WTC11 (cell line): ENCODE measurements around the gene CFDP1. TPM values are rescaled to one million over a fixed set of nuclear protein-coding genes. Genes with fewer than 3 reads are reported as not detected.
A peak's percentile ranks its signal among the peaks of the same experiment; 100 is the strongest.
"Not testable (repeated sequence)": the region's sequence is repeated elsewhere in the genome, so short reads cannot be mapped to it uniquely, and the experiment has no call there.

Source experiments
- ATAC-seq: fragments of 200-7000 bp; cut with Tn5 transposase; 2 replicates; pipeline ENCODE4 v1.10.0; 2021; ENCODE audit warnings: mild to moderate bottlenecking, moderate library complexity
- CTCF ChIA-PET: fragments of 300-600 bp; sonication (Branson Sonifier 250); formaldehyde crosslinking; loops from one replicate; lab custom pipeline; 2021; ENCODE audit warnings: antibody characterized with exemption; lab: Charles Lee
- POLR2A ChIA-PET: fragments of 350-600 bp; sonication (Branson Sonifier 250); formaldehyde crosslinking; loops from one replicate; lab custom pipeline; 2021; ENCODE audit warnings: antibody characterized with exemption; lab: Charles Lee
- DNase-seq: peaks from one replicate; pipeline ENCODE4 v3.0.0; 2021; ENCODE audit warnings: low spot score
- H3K27ac Mint-ChIP-seq: 2 replicates; pipeline ENCODE4 v1.8.0; 2021; ENCODE audit warnings: mixed read lengths
- H3K27me3 Mint-ChIP-seq: 2 replicates; pipeline ENCODE4 v1.8.0; 2021; ENCODE audit warnings: low read depth, mild to moderate bottlenecking, moderate library complexity, mixed read lengths
- H3K36me3 Mint-ChIP-seq: 2 replicates; pipeline ENCODE4 v1.8.0; 2021; ENCODE audit warnings: mixed read lengths
- H3K4me1 Mint-ChIP-seq: 2 replicates; pipeline ENCODE4 v1.8.0; 2022; ENCODE audit warnings: mixed read lengths
- H3K4me3 Mint-ChIP-seq: 2 replicates; pipeline ENCODE4 v1.8.0; 2021; ENCODE audit warnings: mild to moderate bottlenecking, moderate library complexity, mixed read lengths
- H3K9me3 Mint-ChIP-seq: 2 replicates; pipeline ENCODE4 v1.8.0; 2021; ENCODE audit warnings: mixed read lengths
- AR ChIP-seq: fragments of 250-450 bp; sonication (Bioruptor Pico); IDR thresholded peaks from 2 replicates; pipeline ENCODE4 v1.9.0; 2021; ENCODE audit warnings: mild to moderate bottlenecking
- ATF1 ChIP-seq: sonication (generic); formaldehyde crosslinking; IDR thresholded peaks from 2 replicates; pipeline ENCODE4 v1.8.1; 2023; ENCODE audit warnings: mild to moderate bottlenecking, moderate library complexity, missing genetic modification reagents
- ATF2 ChIP-seq: sonication (generic); formaldehyde crosslinking; IDR thresholded peaks from 2 replicates; pipeline ENCODE4 v1.8.1; 2022; ENCODE audit warnings: low read depth, missing genetic modification reagents, borderline replicate concordance
- CREM ChIP-seq: sonication (generic); formaldehyde crosslinking; IDR thresholded peaks from 2 replicates; pipeline ENCODE4 v1.8.1; 2022; ENCODE audit warnings: mild to moderate bottlenecking, missing genetic modification reagents, moderate library complexity
- E2F1 ChIP-seq: sonication (generic); formaldehyde crosslinking; IDR thresholded peaks from 2 replicates; pipeline ENCODE4 v1.8.0; 2022; ENCODE audit warnings: mild to moderate bottlenecking, missing genetic modification reagents
- E2F4 ChIP-seq: sonication (generic); formaldehyde crosslinking; IDR thresholded peaks from 2 replicates; pipeline ENCODE4 v1.8.1; 2022; ENCODE audit warnings: low read depth, mild to moderate bottlenecking, moderate library complexity, missing genetic modification reagents, borderline replicate concordance
- ERG ChIP-seq: fragments of 250-450 bp; sonication (Bioruptor Pico); IDR thresholded peaks from 2 replicates; pipeline ENCODE4 v1.8.0; 2021; ENCODE audit warnings: mild to moderate bottlenecking
- FOXP1 ChIP-seq: sonication (generic); formaldehyde crosslinking; IDR thresholded peaks from 2 replicates; pipeline ENCODE4 v1.8.0; 2022; ENCODE audit warnings: missing genetic modification reagents, mild to moderate bottlenecking, moderate library complexity, borderline replicate concordance
- IRF1 ChIP-seq: sonication (generic); formaldehyde crosslinking; IDR thresholded peaks from 2 replicates; pipeline ENCODE4 v1.8.0; 2023; ENCODE audit warnings: missing genetic modification reagents
- NFATC4 ChIP-seq: fragments of 250-450 bp; sonication (Bioruptor Pico); IDR thresholded peaks from 2 replicates; pipeline ENCODE4 v1.9.0; 2021; ENCODE audit warnings: mild to moderate bottlenecking
- OVOL2 ChIP-seq: fragments of 250-450 bp; sonication (Bioruptor Pico); IDR thresholded peaks from 2 replicates; pipeline ENCODE4 v1.9.0; 2021; ENCODE audit warnings: mild to moderate bottlenecking, borderline replicate concordance
- PRRX2 ChIP-seq: fragments of 250-450 bp; sonication (Bioruptor Pico); IDR thresholded peaks from 2 replicates; pipeline ENCODE4 v1.8.0; 2021; ENCODE audit warnings: mild to moderate bottlenecking
- TCF7 ChIP-seq: sonication (generic); formaldehyde crosslinking; IDR thresholded peaks from 2 replicates; pipeline ENCODE4 v1.8.0; 2022; ENCODE audit warnings: mild to moderate bottlenecking, low read depth, missing genetic modification reagents, moderate library complexity
- TEAD1 ChIP-seq: sonication (generic); formaldehyde crosslinking; IDR thresholded peaks from 2 replicates; pipeline ENCODE4 v1.8.0; 2022; ENCODE audit warnings: mild to moderate bottlenecking, missing genetic modification reagents
- TEAD4 ChIP-seq: sonication (generic); formaldehyde crosslinking; IDR thresholded peaks from 2 replicates; pipeline ENCODE4 v1.8.0; 2022; ENCODE audit warnings: mild to moderate bottlenecking, missing genetic modification reagents
- USF1 ChIP-seq: sonication (generic); formaldehyde crosslinking; IDR thresholded peaks from 2 replicates; pipeline ENCODE4 v1.8.0; 2022; ENCODE audit warnings: mild to moderate bottlenecking, missing genetic modification reagents
- ZBTB21 ChIP-seq: sonication (generic); formaldehyde crosslinking; IDR thresholded peaks from 2 replicates; pipeline ENCODE4 v1.8.1; 2023; ENCODE audit warnings: mild to moderate bottlenecking, missing genetic modification reagents, borderline replicate concordance
- ZNF121 ChIP-seq: sonication (generic); formaldehyde crosslinking; IDR thresholded peaks from 2 replicates; pipeline ENCODE4 v1.8.0; 2023; ENCODE audit warnings: missing genetic modification reagents
- ZNF219 ChIP-seq: sonication (generic); formaldehyde crosslinking; IDR thresholded peaks from 2 replicates; pipeline ENCODE4 v1.8.0; 2023; ENCODE audit warnings: missing genetic modification reagents, mild to moderate bottlenecking, borderline replicate concordance
- total RNA-seq: library from RNA; stranded (reverse); gene quantifications from 3 replicates; pipeline ENCODE4 v1.2.3, GENCODE V29; 2021

Gene CFDP1
- total RNA-seq, 1 experiment from 2014 or later, result 79.2 TPM

- H3K4me1 Mint-ChIP-seq, result peaks cover 3% of the 10 kb centered on the region; the same call in 1 of the 2 replicates
- CTCF ChIA-PET, result interaction anchor here (0.7 to 1.1 kb wide), 3 partner anchors 40 to 112 kb away, joined by 3 read pairs; no protein-coding TSS in a partner anchor
- peak; percentile 48 for ATAC-seq
Observed at GRCh38 chr16:75273054-75273925, 160.0 kb downstream of the CFDP1 start.

GRCh38 chr16:75272629-75273028 lies 160.7 kb downstream of the CFDP1 start:
- not testable (repeated sequence) for H3K9me3 Mint-ChIP-seq, DNase-seq, H3K27ac Mint-ChIP-seq, H3K4me1 Mint-ChIP-seq, ATAC-seq, H3K4me3 Mint-ChIP-seq, H3K27me3 Mint-ChIP-seq, H3K36me3 Mint-ChIP-seq
- ChIA-PET POLR2A (interaction anchor here (0.7 kb wide), 1 partner anchor 25 kb away, joined by 3 read pairs; no protein-coding TSS in a partner anchor), CTCF (interaction anchor here (0.7 to 1.1 kb wide), 3 partner anchors 39 to 113 kb away, joined by 3 read pairs; no protein-coding TSS in a partner anchor)

More at GRCh38 chr16:75273054-75273925, 160.0 kb downstream of the CFDP1 start:
- Mint-ChIP-seq H3K9me3 (no peaks in the 10 kb centered on the region), H3K4me3 (no peak overlapping the region), H3K36me3 (no peaks in the 10 kb centered on the region), H3K27ac (no peak overlapping the region), H3K27me3 (no peaks in the 10 kb centered on the region)
- POLR2A ChIA-PET, result interaction anchor here (0.7 kb wide), 1 partner anchor 26 kb away, joined by 3 read pairs; no protein-coding TSS in a partner anchor
- TF ChIP-seq ZBTB21 (CRISPR knock-in tag), result no peak
- TF ChIP-seq ATF1, result no peak
- TF ChIP-seq ATF2, result no peak
- TF ChIP-seq PRRX2 (CRISPR knock-in tag), result no peak
- TF ChIP-seq NFATC4 (CRISPR knock-in tag), result no peak
- no peak for TF ChIP-seq ZNF121
- TF ChIP-seq TEAD1 (CRISPR knock-in tag), result no peak
- TF ChIP-seq E2F1, result no peak
- no peak for TF ChIP-seq OVOL2
- no peak for TF ChIP-seq TEAD4 (CRISPR knock-in tag)
- DNase-seq, result no peak

GRCh38 chr16:75272097-75272551 lies 161.2 kb downstream of the CFDP1 start:
- ChIA-PET CTCF (interaction anchor here (0.7 to 2.6 kb wide), 2 partner anchors 38 to 52 kb away, joined by 3 to 12 read pairs; no protein-coding TSS in a partner anchor), POLR2A (no interaction called here)
- H3K4me1 Mint-ChIP-seq, result peaks cover 3% of the 10 kb centered on the region; the same call in 1 of the 2 replicates
- DNase-seq (no peak), ATAC-seq (no peak)
- TF ChIP-seq E2F4, result no peak
- TF ChIP-seq ZNF219 (CRISPR knock-in tag), result no peak
- TF ChIP-seq USF1, result no peak
- TF ChIP-seq CREM (CRISPR knock-in tag), result no peak
- TF ChIP-seq ERG (CRISPR knock-in tag), result no peak
- no peak for TF ChIP-seq AR (CRISPR knock-in tag)
- TF ChIP-seq FOXP1 (CRISPR knock-in tag), result no peak
- TF ChIP-seq TCF7 (CRISPR knock-in tag), result no peak
- no peak for TF ChIP-seq IRF1
- no peak overlapping the region for H3K27ac Mint-ChIP-seq
- H3K9me3 Mint-ChIP-seq, result no peaks in the 10 kb centered on the region
- H3K27me3 Mint-ChIP-seq, result no peaks in the 10 kb centered on the region
- no peaks in the 10 kb centered on the region for H3K36me3 Mint-ChIP-seq
- H3K4me3 Mint-ChIP-seq, result no peak overlapping the region
